ENCODE data around the gene PIN4. TPM values are rescaled to one million over a fixed set of nuclear protein-coding genes. Genes with fewer than 3 reads are reported as not detected.

The PIN4 gene
- total RNA-seq, 1 experiment from 2014 or later = 11.7 TPM

GRCh38 chrX:72180539-72180938, 1.0 kb upstream of the PIN4 start:
- H3K27me3 ChIP-seq (replicated peaks; ENCODE audit: control insufficient read depth, insufficient read depth, low read length) = no peaks in the 10 kb centered on the region
- H3K36me3 Mint-ChIP-seq (ENCODE audit: insufficient read depth, unreplicated experiment) = no peaks in the 10 kb centered on the region
- H3K9me3 ChIP-seq = no peaks in the 10 kb centered on the region
- H3K4me1 Mint-ChIP-seq (ENCODE audit: low read depth, unreplicated experiment) = no peaks in the 10 kb centered on the region
- no peak for TF ChIP-seq CTCF (IDR thresholded peaks at IDR 0.05; ENCODE audit: insufficient read depth in 1 of 2, low read depth in 1 of 2, low read length in 1 of 2, severe bottlenecking in 1 of 2, unreplicated experiment in 1 of 2)
- no peak overlapping the region for H3K4me3 Mint-ChIP-seq (ENCODE audit: unreplicated experiment)
- H3K4me1 ChIP-seq = no peaks in the 10 kb centered on the region
- DNase-seq = no peak
- no peaks in the 10 kb centered on the region for H3K36me3 ChIP-seq (ENCODE audit: control insufficient read depth, insufficient read depth, low read length)
- H3K27ac Mint-ChIP-seq (ENCODE audit: unreplicated experiment) = no peak overlapping the region
- H3K4me3 ChIP-seq (ENCODE audit: low read depth, low read length) = peak overlapping the region; percentile 34
- ChIA-PET CTCF (interaction anchor here (1.4 kb wide), 1 partner anchor 97 kb away, joined by 3 read pairs; the partner anchor contains the start of gene RPS4X), POLR2A (interaction anchor here (1.4 to 2.0 kb wide), 2 partner anchors 58 to 96 kb away, joined by 5 to 14 read pairs; partner anchors contain the start of genes ERCC6L and RPS4X)
- intact Hi-C loops (cut with micrococcal nuclease; ENCODE audit: unreplicated experiment) = no loop called here
- H3K27me3 Mint-ChIP-seq (ENCODE audit: insufficient read depth, unreplicated experiment) = no peaks in the 10 kb centered on the region
- BruUV-seq (replicated peaks) = no TSS peak
- H3K9me3 Mint-ChIP-seq (ENCODE audit: unreplicated experiment) = no peaks in the 10 kb centered on the region

GRCh38 chrX:72182924-72183323, 1.4 kb downstream of the PIN4 start:
- no peak for DNase-seq
- Mint-ChIP-seq H3K4me3 (ENCODE audit: unreplicated experiment) (no peak overlapping the region), H3K36me3 (ENCODE audit: insufficient read depth, unreplicated experiment) (no peaks in the 10 kb centered on the region), H3K4me1 (ENCODE audit: low read depth, unreplicated experiment) (no peaks in the 10 kb centered on the region), H3K27me3 (ENCODE audit: insufficient read depth, unreplicated experiment) (no peaks in the 10 kb centered on the region), H3K27ac (ENCODE audit: unreplicated experiment) (no peak overlapping the region), H3K9me3 (ENCODE audit: unreplicated experiment) (no peaks in the 10 kb centered on the region)
- H3K9me3 ChIP-seq = no peaks in the 10 kb centered on the region
- ChIA-PET POLR2A (no interaction called here), CTCF (no interaction called here)
- no TSS peak for BruUV-seq (replicated peaks)
- H3K4me3 ChIP-seq (ENCODE audit: low read depth, low read length) = peak overlapping the region; percentile 64
- H3K36me3 ChIP-seq (ENCODE audit: control insufficient read depth, insufficient read depth, low read length) = no peaks in the 10 kb centered on the region
- TF ChIP-seq CTCF (IDR thresholded peaks at IDR 0.05; ENCODE audit: insufficient read depth in 1 of 2, low read depth in 1 of 2, low read length in 1 of 2, severe bottlenecking in 1 of 2, unreplicated experiment in 1 of 2) = no peak
- H3K27me3 ChIP-seq (replicated peaks; ENCODE audit: control insufficient read depth, insufficient read depth, low read length) = no peaks in the 10 kb centered on the region
- intact Hi-C loops (cut with micrococcal nuclease; ENCODE audit: unreplicated experiment) = no loop called here
- H3K4me1 ChIP-seq = no peaks in the 10 kb centered on the region

GRCh38 chrX:72201836-72202536, 20.4 kb downstream of the PIN4 start:
- POLR2A ChIA-PET = no interaction called here
- H3K9me3 Mint-ChIP-seq (ENCODE audit: unreplicated experiment) = no peaks in the 10 kb centered on the region

More at GRCh38 chrX:72201836-72202536, 20.4 kb downstream of the PIN4 start:
- no peak for TF ChIP-seq CTCF (IDR thresholded peaks at IDR 0.05; ENCODE audit: insufficient read depth in 1 of 2, low read depth in 1 of 2, low read length in 1 of 2, severe bottlenecking in 1 of 2, unreplicated experiment in 1 of 2)
- Mint-ChIP-seq H3K36me3 (ENCODE audit: insufficient read depth, unreplicated experiment) (peaks cover 18% of the 10 kb centered on the region), H3K27ac (ENCODE audit: unreplicated experiment) (no peak overlapping the region), H3K27me3 (ENCODE audit: insufficient read depth, unreplicated experiment) (no peaks in the 10 kb centered on the region), H3K4me1 (ENCODE audit: low read depth, unreplicated experiment) (no peaks in the 10 kb centered on the region), H3K4me3 (ENCODE audit: unreplicated experiment) (no peak overlapping the region)
- H3K36me3 ChIP-seq (ENCODE audit: control insufficient read depth, insufficient read depth, low read length) = no peaks in the 10 kb centered on the region; the same call in 1 of the 2 replicates
- H3K4me1 ChIP-seq = no peaks in the 10 kb centered on the region
- intact Hi-C loops (cut with micrococcal nuclease; ENCODE audit: unreplicated experiment) = no loop called here
- no TSS peak for BruUV-seq (replicated peaks)
- CTCF ChIA-PET = no interaction called here
- DNase-seq = no peak
- no peaks in the 10 kb centered on the region for H3K9me3 ChIP-seq
- H3K4me3 ChIP-seq (ENCODE audit: low read depth, low read length) = no peak overlapping the region
- H3K27me3 ChIP-seq (replicated peaks; ENCODE audit: control insufficient read depth, insufficient read depth, low read length) = no peaks in the 10 kb centered on the region
